HEK293 (cell line): ENCODE data around the gene ATP2A3.

Source experiments
- ATF2 ChIP-seq: fragments of 450-650 bp; formaldehyde crosslinking; IDR thresholded peaks from 2 replicates; pipeline ENCODE4 v1.5.1; 2016; ENCODE audit warnings: missing biosample characterization, missing genetic modification characterization, low read depth
- HIC1 ChIP-seq: fragments of 450-650 bp; formaldehyde crosslinking; IDR thresholded peaks from 2 replicates; pipeline ENCODE4 v1.5.1; 2016; ENCODE audit warnings: missing biosample characterization, missing genetic modification characterization
- IKZF3 ChIP-seq: fragments of 450-650 bp; IDR thresholded peaks from 2 replicates; pipeline ENCODE4 v1.5.0; 2018; ENCODE audit warnings: missing biosample characterization, mild to moderate bottlenecking, missing genetic modification characterization, moderate library complexity
- KLF1 ChIP-seq: fragments of 450-650 bp; formaldehyde crosslinking; IDR thresholded peaks from 2 replicates; pipeline ENCODE4 v1.5.1; 2016; ENCODE audit warnings: missing biosample characterization, missing genetic modification characterization
- PRDM6 ChIP-seq: fragments of 450-650 bp; formaldehyde crosslinking; IDR thresholded peaks from 2 replicates; pipeline ENCODE4 v1.5.1; 2017; ENCODE audit warnings: missing biosample characterization, missing genetic modification characterization
- WT1 ChIP-seq: fragments of 450-650 bp; formaldehyde crosslinking; IDR thresholded peaks from 2 replicates; pipeline ENCODE4 v1.5.1; 2016; ENCODE audit warnings: missing biosample characterization, missing genetic modification characterization
- YY1 ChIP-seq: fragments of 450-650 bp; formaldehyde crosslinking; IDR thresholded peaks from 2 replicates; pipeline ENCODE4 v1.5.1; 2018; ENCODE audit warnings: missing biosample characterization, missing genetic modification characterization
- ZBTB7A ChIP-seq: fragments of 450-650 bp; formaldehyde crosslinking; IDR thresholded peaks from 2 replicates; pipeline ENCODE4 v1.5.1; 2016; ENCODE audit warnings: low read depth, missing biosample characterization, missing genetic modification characterization
- ZEB2 ChIP-seq: fragments of 450-650 bp; formaldehyde crosslinking; IDR thresholded peaks from 2 replicates; pipeline ENCODE4 v1.5.1; 2016; ENCODE audit warnings: missing biosample characterization, missing genetic modification characterization
- ZFP37 ChIP-seq: fragments of 450-650 bp; formaldehyde crosslinking; IDR thresholded peaks from 2 replicates; pipeline ENCODE4 v1.5.1; 2016; ENCODE audit warnings: missing biosample characterization, missing genetic modification characterization
- ZNF10 ChIP-seq: fragments of 450-650 bp; formaldehyde crosslinking; IDR thresholded peaks from 2 replicates; pipeline ENCODE4 v1.5.1; 2017; ENCODE audit warnings: missing biosample characterization, missing genetic modification characterization
- ZNF114 ChIP-seq: fragments of 450-650 bp; formaldehyde crosslinking; IDR thresholded peaks from 2 replicates; pipeline ENCODE4 v1.5.0; 2017; ENCODE audit warnings: missing biosample characterization, missing genetic modification characterization
- ZNF175 ChIP-seq: fragments of 450-650 bp; formaldehyde crosslinking; IDR thresholded peaks from 2 replicates; pipeline ENCODE4 v1.5.1; 2016; ENCODE audit warnings: missing biosample characterization, missing genetic modification characterization
- ZNF211 ChIP-seq: fragments of 450-650 bp; formaldehyde crosslinking; IDR thresholded peaks from 2 replicates; pipeline ENCODE4 v1.5.1; 2016; ENCODE audit warnings: low read depth, missing biosample characterization, missing genetic modification characterization
- ZNF221 ChIP-seq: fragments of 450-650 bp; formaldehyde crosslinking; IDR thresholded peaks from 2 replicates; pipeline ENCODE4 v1.5.1; 2017; ENCODE audit warnings: missing biosample characterization, missing genetic modification characterization, borderline replicate concordance
- ZNF324 ChIP-seq: fragments of 450-650 bp; formaldehyde crosslinking; IDR thresholded peaks from 2 replicates; pipeline ENCODE4 v1.5.1; 2016; ENCODE audit warnings: missing biosample characterization, missing genetic modification characterization
- ZNF48 ChIP-seq: fragments of 450-650 bp; formaldehyde crosslinking; IDR thresholded peaks from 2 replicates; pipeline ENCODE4 v1.5.1; 2016; ENCODE audit warnings: missing biosample characterization, missing genetic modification characterization
- ZNF501 ChIP-seq: fragments of 450-650 bp; formaldehyde crosslinking; IDR thresholded peaks from 2 replicates; pipeline ENCODE4 v1.5.1; 2016; ENCODE audit warnings: missing biosample characterization, missing genetic modification characterization
- ZNF548 ChIP-seq: fragments of 450-650 bp; formaldehyde crosslinking; IDR thresholded peaks from 2 replicates; pipeline ENCODE4 v1.5.1; 2016; ENCODE audit warnings: missing biosample characterization, missing genetic modification characterization
- ZNF561 ChIP-seq: fragments of 450-650 bp; IDR thresholded peaks from 2 replicates; pipeline ENCODE4 v1.5.1; 2018; ENCODE audit warnings: missing biosample characterization, missing genetic modification characterization, borderline replicate concordance
- ZNF571 ChIP-seq: fragments of 450-650 bp; formaldehyde crosslinking; IDR thresholded peaks from 2 replicates; pipeline ENCODE4 v1.5.0; 2017; ENCODE audit warnings: missing biosample characterization, missing genetic modification characterization
- ZNF596 ChIP-seq: fragments of 450-650 bp; IDR thresholded peaks from 2 replicates; pipeline ENCODE4 v1.5.0; 2018; ENCODE audit warnings: missing biosample characterization, mild to moderate bottlenecking, missing genetic modification characterization, moderate library complexity
- ZNF610 ChIP-seq: fragments of 450-650 bp; formaldehyde crosslinking; IDR thresholded peaks from 2 replicates; pipeline ENCODE4 v1.5.1; 2016; ENCODE audit warnings: missing biosample characterization, missing genetic modification characterization, borderline replicate concordance
- ZNF629 ChIP-seq: fragments of 450-650 bp; formaldehyde crosslinking; IDR thresholded peaks from 2 replicates; pipeline ENCODE4 v1.5.1; 2017; ENCODE audit warnings: missing biosample characterization, missing genetic modification characterization
- ZNF660 ChIP-seq: fragments of 450-650 bp; IDR thresholded peaks from 2 replicates; pipeline ENCODE4 v1.5.1; 2018; ENCODE audit warnings: missing biosample characterization, mild to moderate bottlenecking, missing genetic modification characterization
- ZNF747 ChIP-seq: fragments of 450-650 bp; formaldehyde crosslinking; IDR thresholded peaks from 2 replicates; pipeline ENCODE4 v1.5.1; 2016; ENCODE audit warnings: missing biosample characterization, missing genetic modification characterization
- TF ChIP-seq, protein P1 (sequence below): fragments of 450-650 bp; formaldehyde crosslinking; IDR thresholded peaks from 2 replicates; pipeline ENCODE4 v1.5.1; 2016; ENCODE audit warnings: missing biosample characterization, missing genetic modification characterization
- TF ChIP-seq, protein P2 (sequence below): IDR thresholded peaks from 2 replicates; pipeline ENCODE4 v1.6.1; 2011; ENCODE audit warnings: mild to moderate bottlenecking, low read depth, low read length, borderline replicate concordance
- TF ChIP-seq, protein P3 (sequence below): fragments of 450-650 bp; formaldehyde crosslinking; IDR thresholded peaks from 2 replicates; pipeline ENCODE4 v1.5.1; 2017; ENCODE audit warnings: missing biosample characterization, mild to moderate bottlenecking, missing genetic modification characterization, moderate library complexity
- TF ChIP-seq, protein P4 (sequence below): fragments of 450-650 bp; formaldehyde crosslinking; IDR thresholded peaks from 2 replicates; pipeline ENCODE4 v1.5.1; 2016; ENCODE audit warnings: missing biosample characterization, missing genetic modification characterization

The ATP2A3 gene

GRCh38 chr17:3983606-3984484, 19.6 kb upstream of the ATP2A3 start (continued):
- TF ChIP-seq PRDM6 (tag by site-specific recombination) (no peak), ZNF114 (tag by site-specific recombination) (no peak), ZNF501 (tag by site-specific recombination) (no peak), HIC1 (tag by site-specific recombination) (no peak), ZNF561 (tag by site-specific recombination) (no peak), ZNF211 (tag by site-specific recombination) (no peak), ZBTB7A (tag by site-specific recombination) (no peak), ZNF548 (tag by site-specific recombination) (no peak), ZNF629 (tag by site-specific recombination) (peak; percentile 55; the same call in 1 of the 2 replicates), WT1 (tag by site-specific recombination) (no peak), ZNF175 (tag by site-specific recombination) (no peak), ZNF596 (tag by site-specific recombination) (no peak), ZNF10 (tag by site-specific recombination) (no peak), ZNF660 (tag by site-specific recombination) (no peak), ZNF571 (tag by site-specific recombination) (no peak), ZNF747 (tag by site-specific recombination) (no peak), ZFP37 (tag by site-specific recombination) (0 out of 2 replicates have a peak, but pooled peaks have one; percentile 38), ATF2 (tag by site-specific recombination) (no peak), KLF1 (tag by site-specific recombination) (no peak), ZNF221 (tag by site-specific recombination) (no peak), ZNF610 (tag by site-specific recombination) (peak; percentile 43; the same call in 1 of the 2 replicates), IKZF3 (tag by site-specific recombination) (no peak), ZEB2 (tag by site-specific recombination) (no peak), ZNF324 (tag by site-specific recombination) (no peak), YY1 (no peak), ZNF48 (tag by site-specific recombination) (no peak)
- TF ChIP-seq, protein P1, sequence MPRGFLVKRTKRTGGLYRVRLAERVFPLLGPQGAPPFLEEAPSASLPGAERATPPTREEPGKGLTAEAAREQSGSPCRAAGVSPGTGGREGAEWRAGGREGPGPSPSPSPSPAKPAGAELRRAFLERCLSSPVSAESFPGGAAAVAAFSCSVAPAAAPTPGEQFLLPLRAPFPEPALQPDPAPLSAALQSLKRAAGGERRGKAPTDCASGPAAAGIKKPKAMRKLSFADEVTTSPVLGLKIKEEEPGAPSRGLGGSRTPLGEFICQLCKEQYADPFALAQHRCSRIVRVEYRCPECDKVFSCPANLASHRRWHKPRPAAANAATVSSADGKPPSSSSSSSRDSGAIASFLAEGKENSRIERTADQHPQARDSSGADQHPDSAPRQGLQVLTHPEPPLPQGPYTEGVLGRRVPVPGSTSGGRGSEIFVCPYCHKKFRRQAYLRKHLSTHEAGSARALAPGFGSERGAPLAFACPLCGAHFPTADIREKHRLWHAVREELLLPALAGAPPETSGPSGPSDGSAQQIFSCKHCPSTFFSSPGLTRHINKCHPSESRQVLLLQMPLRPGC: no peak
- TF ChIP-seq, protein P2, sequence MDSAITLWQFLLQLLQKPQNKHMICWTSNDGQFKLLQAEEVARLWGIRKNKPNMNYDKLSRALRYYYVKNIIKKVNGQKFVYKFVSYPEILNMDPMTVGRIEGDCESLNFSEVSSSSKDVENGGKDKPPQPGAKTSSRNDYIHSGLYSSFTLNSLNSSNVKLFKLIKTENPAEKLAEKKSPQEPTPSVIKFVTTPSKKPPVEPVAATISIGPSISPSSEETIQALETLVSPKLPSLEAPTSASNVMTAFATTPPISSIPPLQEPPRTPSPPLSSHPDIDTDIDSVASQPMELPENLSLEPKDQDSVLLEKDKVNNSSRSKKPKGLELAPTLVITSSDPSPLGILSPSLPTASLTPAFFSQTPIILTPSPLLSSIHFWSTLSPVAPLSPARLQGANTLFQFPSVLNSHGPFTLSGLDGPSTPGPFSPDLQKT: no peak
- TF ChIP-seq, protein P3, sequence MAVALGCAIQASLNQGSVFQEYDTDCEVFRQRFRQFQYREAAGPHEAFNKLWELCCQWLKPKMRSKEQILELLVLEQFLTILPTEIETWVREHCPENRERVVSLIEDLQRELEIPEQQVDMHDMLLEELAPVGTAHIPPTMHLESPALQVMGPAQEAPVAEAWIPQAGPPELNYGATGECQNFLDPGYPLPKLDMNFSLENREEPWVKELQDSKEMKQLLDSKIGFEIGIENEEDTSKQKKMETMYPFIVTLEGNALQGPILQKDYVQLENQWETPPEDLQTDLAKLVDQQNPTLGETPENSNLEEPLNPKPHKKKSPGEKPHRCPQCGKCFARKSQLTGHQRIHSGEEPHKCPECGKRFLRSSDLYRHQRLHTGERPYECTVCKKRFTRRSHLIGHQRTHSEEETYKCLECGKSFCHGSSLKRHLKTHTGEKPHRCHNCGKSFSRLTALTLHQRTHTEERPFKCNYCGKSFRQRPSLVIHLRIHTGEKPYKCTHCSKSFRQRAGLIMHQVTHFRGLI (tag by site-specific recombination): no peak
- TF ChIP-seq, protein P4, sequence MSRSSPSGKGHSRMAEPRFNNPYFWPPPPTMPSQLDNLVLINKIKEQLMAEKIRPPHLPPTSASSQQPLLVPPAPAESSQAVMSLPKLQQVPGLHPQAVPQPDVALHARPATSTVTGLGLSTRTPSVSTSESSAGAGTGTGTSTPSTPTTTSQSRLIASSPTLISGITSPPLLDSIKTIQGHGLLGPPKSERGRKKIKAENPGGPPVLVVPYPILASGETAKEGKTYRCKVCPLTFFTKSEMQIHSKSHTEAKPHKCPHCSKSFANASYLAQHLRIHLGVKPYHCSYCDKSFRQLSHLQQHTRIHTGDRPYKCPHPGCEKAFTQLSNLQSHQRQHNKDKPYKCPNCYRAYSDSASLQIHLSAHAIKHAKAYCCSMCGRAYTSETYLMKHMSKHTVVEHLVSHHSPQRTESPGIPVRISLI (tag by site-specific recombination): no peak
